Lung (tissue), 12 donors: Measurements from ENCODE around the gene DNAJC4. TPM values are rescaled to one million over a fixed set of nuclear protein-coding genes. Genes with fewer than 3 reads are reported as not detected.
A peak's percentile ranks its signal among the peaks of the same experiment; 100 is the strongest.

ENCODE experiments used
- ATAC-seq: fragments of 200-7000 bp; cut with Tn5 transposase; one replicate; pipeline ENCODE4 v1.9.1; 2020; ENCODE audit warnings: moderate number of reproducible peaks; ENCODE audit not compliant: insufficient read depth, low FRiP score
- DNase-seq, 3 donors: peaks; one replicate each; pipeline ENCODE4 v3.0.0-alpha.2; 2013 to 2017
- H3K27ac ChIP-seq, 2 donors: one replicate each; pipeline ENCODE4 v1.5.1; 2013; ENCODE audit warnings: mild to moderate bottlenecking in 2 of 2, moderate library complexity in 2 of 2, control low read depth in 1 of 2, inconsistent platforms in 1 of 2, low read depth in 1 of 2, low read length in 1 of 2
- H3K27me3 ChIP-seq, 3 donors: one replicate each; pipeline ENCODE4 v1.5.1; 2013; ENCODE audit warnings: low read length in 2 of 3; ENCODE audit not compliant: control insufficient read depth in 3 of 3, insufficient read depth in 3 of 3
- H3K36me3 ChIP-seq, 4 donors: one replicate each; pipeline ENCODE4 v1.5.1; 2013; ENCODE audit warnings: low read length in 4 of 4, mild to moderate bottlenecking in 1 of 4, moderate library complexity in 1 of 4; ENCODE audit not compliant: control insufficient read depth in 4 of 4, insufficient read depth in 4 of 4
- H3K4me1 ChIP-seq, 5 donors: one replicate each; pipeline ENCODE4 v1.5.1; 2013; ENCODE audit warnings: low read length in 5 of 5, mild to moderate bottlenecking in 2 of 5, moderate library complexity in 1 of 5; ENCODE audit not compliant: control insufficient read depth in 5 of 5, insufficient read depth in 5 of 5
- H3K4me3 ChIP-seq: one replicate; pipeline ENCODE4 v1.5.1; 2013; ENCODE audit warnings: mild to moderate bottlenecking, control low read depth, moderate library complexity
- H3K9ac ChIP-seq, 2 donors: one replicate each; pipeline ENCODE4 v1.5.1; 2013; ENCODE audit warnings: low read length in 2 of 2, control low read depth in 1 of 2; ENCODE audit not compliant: insufficient read depth in 1 of 2
- H3K9me3 ChIP-seq, 4 donors: one replicate each; pipeline ENCODE4 v1.5.1; 2013; ENCODE audit warnings: low read length in 3 of 4, mild to moderate bottlenecking in 1 of 4, moderate library complexity in 1 of 4; ENCODE audit not compliant: control insufficient read depth in 4 of 4, insufficient read depth in 3 of 4
- WGBS, 2 donors: extraction: QIAGEN DNeasy Blood & Tissue Kit; methylation state at CpG; one replicate each; pipeline ENCODE4 v1.1.7; 2013; 5-methylcytosine and 5-hydroxymethylcytosine counted together
- polyA plus RNA-seq, 2 donors: library from polyadenylated mRNA; stranded (reverse); fragments of 200-250 nt; gene quantifications; one replicate each; pipeline ENCODE4 v1.2.1, GENCODE V29; 2013
- total RNA-seq, 2 donors: library from RNA; depleted of rRNA in 1 of 2; stranded (reverse); fragments of >200 nt in 1 of 2; gene quantifications; one replicate each; pipeline ENCODE4 v1.2.1, GENCODE V29; 2014 to 2021
- TF ChIP-seq, protein P1 (sequence below): IDR thresholded peaks from 2 replicates; pipeline ENCODE4 v1.5.1; 2012; ENCODE audit warnings: mild to moderate bottlenecking; ENCODE audit errors: control extremely low read depth, extremely low read depth
- donor health status: control.
- donor health status: control.
- donor health status: Bipolar disorder and iron deficiency.
- donor health status: healthy.
- donor health status: DM: yes; HTN: yes; CAD: no.

DNAJC4 gene
- total and polyA plus RNA-seq, 4 donors = 22.7 to 58.4 (median 34.4) TPM

DNA sequence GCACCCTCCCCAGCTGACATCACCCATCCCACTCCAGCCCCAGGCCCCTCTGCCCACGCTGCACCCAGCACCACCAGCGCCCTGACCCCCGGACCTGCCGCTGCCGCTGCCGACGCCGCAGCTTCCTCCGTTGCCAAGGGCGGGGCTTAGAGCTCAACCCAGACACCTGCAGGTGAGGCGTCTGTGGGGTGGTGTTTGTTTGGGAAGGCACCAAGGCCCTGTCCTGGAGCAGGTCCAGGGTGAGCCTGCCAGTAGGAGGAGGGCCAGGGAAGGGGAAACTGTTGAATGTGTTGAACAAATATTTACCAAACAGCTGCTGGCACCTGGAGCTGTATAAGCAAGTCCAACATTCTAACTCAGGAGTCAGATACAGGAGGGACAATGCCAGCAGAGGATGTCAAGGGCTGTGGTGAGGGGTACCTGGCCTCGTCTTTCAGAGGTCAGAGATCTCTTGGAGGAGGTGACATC is 7.2 kb downstream of the DNAJC4 start:
- ATAC-seq = no peak
- H3K9ac ChIP-seq = no peak overlapping the region
- DNase-seq = peak; percentile 35 to 63 (median 44)
- no peak overlapping the region for H3K4me3 ChIP-seq
- no peaks in the 10 kb centered on the region for H3K27me3 ChIP-seq
- peaks cover 0 to 13% (median 5%) of the 10 kb centered on the region in 4 donors for H3K36me3 ChIP-seq
- H3K27ac ChIP-seq = peak overlapping the region in 1 of 2 donors; percentile 43
- no peaks in the 10 kb centered on the region for H3K9me3 ChIP-seq
- 61 to 76% methylated on average over 12 of the region's 12 CpGs for WGBS, 2 donors
- H3K4me1 ChIP-seq = peaks cover 0 to 28% (median 24%) of the 10 kb centered on the region in 5 donors
- TF ChIP-seq, protein P1, sequence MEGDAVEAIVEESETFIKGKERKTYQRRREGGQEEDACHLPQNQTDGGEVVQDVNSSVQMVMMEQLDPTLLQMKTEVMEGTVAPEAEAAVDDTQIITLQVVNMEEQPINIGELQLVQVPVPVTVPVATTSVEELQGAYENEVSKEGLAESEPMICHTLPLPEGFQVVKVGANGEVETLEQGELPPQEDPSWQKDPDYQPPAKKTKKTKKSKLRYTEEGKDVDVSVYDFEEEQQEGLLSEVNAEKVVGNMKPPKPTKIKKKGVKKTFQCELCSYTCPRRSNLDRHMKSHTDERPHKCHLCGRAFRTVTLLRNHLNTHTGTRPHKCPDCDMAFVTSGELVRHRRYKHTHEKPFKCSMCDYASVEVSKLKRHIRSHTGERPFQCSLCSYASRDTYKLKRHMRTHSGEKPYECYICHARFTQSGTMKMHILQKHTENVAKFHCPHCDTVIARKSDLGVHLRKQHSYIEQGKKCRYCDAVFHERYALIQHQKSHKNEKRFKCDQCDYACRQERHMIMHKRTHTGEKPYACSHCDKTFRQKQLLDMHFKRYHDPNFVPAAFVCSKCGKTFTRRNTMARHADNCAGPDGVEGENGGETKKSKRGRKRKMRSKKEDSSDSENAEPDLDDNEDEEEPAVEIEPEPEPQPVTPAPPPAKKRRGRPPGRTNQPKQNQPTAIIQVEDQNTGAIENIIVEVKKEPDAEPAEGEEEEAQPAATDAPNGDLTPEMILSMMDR = no peak

DNA sequence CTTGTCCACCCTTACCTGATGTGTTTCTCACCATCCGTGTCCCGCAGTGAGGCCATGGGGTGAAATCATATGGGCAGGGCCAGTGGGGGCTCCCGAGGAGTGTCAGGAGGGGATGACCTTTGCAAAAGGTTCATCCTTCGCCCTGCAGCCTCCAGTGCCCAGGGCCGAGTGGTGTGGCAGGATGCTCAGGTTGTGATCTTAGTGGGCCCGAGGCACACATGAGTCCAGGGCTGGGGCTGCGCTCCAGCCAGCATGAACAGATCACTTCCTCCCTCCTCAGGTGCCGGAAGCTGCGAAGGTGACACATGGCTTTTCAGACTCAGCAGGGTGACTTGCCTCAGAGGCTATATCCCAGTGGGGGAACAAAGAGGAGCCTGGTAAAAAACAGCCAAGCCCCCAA is 7.7 kb downstream of the DNAJC4 start:
- WGBS, 2 donors = 84 to 86% methylated on average over 9 of the region's 9 CpGs
- peak overlapping the region in 1 of 2 donors; percentile 19 for H3K27ac ChIP-seq
- TF ChIP-seq, protein P1 = no peak
- H3K36me3 ChIP-seq = peaks cover 0 to 13% (median 5%) of the 10 kb centered on the region in 4 donors
- no peak overlapping the region for H3K9ac ChIP-seq
- H3K9me3 ChIP-seq = no peaks in the 10 kb centered on the region
- H3K27me3 ChIP-seq = no peaks in the 10 kb centered on the region
- no peak for ATAC-seq
- H3K4me1 ChIP-seq = peaks cover 0 to 31% (median 24%) of the 10 kb centered on the region in 5 donors
- no peak overlapping the region for H3K4me3 ChIP-seq
- no peak for DNase-seq

DNA sequence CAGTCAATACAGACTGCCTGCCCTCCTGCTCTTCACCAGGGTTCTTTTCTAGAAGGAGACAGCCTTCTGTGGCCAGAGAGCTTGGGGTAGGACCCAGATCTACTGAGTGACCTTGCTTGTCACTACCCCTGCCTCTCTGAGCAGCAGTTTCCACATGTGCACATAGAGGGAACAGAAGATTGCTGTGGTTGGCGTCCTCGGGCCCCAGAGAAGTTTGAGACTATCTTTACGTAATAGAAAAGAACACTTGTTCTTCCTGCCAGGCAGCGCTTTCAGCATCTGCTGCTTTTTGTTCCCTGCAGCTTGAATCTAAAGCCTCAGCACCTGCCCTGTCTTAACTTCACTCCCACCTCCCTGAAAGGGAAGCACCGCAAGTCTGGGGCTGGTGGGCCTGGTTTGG is 8.7 kb downstream of the DNAJC4 start:
- peaks cover 0 to 20% (median 5%) of the 10 kb centered on the region in 4 donors for H3K36me3 ChIP-seq
- peaks cover 0 to 25% (median 19%) of the 10 kb centered on the region in 5 donors for H3K4me1 ChIP-seq
- no peaks in the 10 kb centered on the region for H3K27me3 ChIP-seq
- ATAC-seq = no peak
- no peak for DNase-seq
- peak overlapping the region in 1 of 2 donors; percentile 19 for H3K27ac ChIP-seq
- H3K4me3 ChIP-seq = no peak overlapping the region
- TF ChIP-seq, protein P1 = no peak
- no peaks in the 10 kb centered on the region for H3K9me3 ChIP-seq
- no peak overlapping the region for H3K9ac ChIP-seq
- 36 to 76% methylated on average over 5 of the region's 5 CpGs for WGBS, 2 donors
